Measurements from ENCODE around the gene ADA.

The ADA gene

DNA sequence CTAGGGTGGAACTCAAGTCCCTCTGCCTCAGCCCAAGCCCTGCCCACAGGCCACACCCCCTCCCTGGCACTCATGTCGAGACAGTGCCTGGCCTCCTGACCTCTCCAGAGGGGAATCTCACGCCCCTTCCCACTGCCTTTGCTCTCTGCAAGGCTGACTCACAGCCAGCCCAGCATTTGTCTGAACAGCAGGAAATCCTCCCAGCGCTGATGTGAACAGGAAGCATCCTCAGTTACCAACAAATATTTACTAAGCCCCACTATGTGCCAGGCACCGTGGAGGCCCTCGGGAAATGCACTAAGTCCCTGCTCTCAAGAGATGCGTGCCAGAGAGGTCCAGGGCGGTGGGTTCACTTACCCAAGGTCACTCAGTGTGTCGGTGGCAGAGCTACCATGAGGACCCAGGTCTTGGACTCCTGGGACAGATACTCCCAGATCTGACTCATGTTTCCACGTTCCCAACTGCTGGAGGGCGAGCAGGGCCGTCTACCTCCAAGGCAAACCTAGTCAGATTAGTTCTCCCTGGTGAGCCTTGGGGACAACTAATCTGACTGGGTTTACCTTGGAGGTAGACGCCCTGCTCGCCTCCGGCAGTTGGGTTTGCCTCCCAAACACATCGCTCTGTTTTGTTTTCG is 7.8 kb downstream of the ADA start:
- DNase-seq, result no peak

DNA sequence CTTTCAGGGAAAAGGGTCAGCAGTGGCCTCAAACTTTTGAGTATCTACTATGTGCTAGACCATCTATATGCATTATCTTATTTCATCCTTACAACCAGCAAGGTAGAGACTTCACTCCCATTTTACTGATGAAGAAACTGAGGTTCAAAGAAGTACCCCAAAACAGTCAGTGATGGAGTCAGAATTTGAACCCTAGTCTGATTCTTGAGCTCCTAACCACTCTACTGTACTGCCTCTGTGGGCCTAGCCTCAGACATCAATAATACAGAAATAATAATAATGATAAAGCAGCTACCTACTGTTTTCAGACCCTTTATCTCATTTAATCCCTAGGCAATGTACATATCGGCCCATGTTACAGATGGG is 8.4 kb downstream of the ADA start:
- no peak for DNase-seq

DNA sequence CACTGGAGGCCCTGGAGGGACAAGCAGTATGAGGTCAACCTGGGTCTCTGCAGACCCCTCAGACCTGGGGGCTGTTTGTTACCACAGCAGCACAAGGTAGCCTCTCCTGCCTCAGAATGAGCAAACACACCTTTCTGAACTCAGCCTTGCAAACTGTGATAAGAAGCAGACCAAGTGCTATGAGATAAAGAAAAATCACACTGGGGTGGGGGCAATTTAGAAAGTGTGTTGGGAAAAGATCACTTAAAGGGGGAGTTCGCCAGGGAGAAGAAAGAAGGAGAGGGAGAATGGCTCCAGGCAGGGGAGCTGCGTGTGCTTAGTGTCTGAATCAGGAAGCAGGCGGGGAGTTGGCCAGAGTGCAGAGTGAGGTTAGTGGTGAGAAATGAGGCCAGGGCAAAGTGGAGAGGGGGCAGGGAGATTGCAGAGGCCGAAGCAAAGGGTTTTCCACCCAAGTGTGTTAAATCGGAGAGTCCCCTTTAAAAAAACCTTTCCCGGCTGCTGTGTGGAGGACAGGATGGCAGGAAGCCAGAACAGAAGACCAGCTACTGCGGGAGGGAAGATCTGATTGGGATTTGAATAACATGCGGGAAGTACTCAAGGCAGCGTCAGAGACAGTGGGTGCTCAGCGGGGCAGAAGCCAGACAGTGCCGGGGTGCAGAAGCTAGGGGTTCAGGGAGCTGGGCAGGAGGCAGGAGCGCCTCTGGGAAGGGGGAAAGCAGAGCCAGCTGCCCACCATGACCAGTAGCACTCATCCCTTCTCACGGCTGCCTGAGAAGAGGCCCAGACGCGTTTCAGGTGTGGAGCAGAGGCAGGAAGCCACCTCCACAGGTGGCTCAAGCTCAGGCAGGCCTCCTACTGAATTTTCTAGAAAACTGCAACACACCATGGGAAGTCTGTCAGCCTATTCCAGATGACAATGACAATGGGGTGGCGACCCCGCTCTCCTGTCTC is 9.0 kb downstream of the ADA start:
- DNase-seq, result no peak

DNA sequence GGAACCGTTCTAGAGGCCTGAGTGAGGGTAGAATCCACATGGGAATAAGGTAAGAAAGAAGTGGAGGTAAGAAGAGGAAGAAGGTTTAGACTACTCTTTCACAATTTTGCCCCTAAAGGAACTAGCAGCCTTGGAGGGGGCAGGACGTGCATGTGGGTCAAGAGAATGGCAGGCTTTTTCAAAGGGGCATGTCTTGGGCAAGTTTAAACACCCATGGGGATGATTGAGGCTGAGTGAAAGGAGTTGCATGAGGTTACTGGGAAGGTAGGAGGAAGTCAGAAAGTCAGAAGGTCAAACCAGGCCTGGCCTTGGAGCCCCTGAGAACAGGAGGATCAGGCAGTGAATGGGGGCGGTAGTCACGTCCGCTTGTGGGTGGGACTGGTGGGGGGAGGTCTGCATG is 10.2 kb downstream of the ADA start:
- no peak for DNase-seq

DNA sequence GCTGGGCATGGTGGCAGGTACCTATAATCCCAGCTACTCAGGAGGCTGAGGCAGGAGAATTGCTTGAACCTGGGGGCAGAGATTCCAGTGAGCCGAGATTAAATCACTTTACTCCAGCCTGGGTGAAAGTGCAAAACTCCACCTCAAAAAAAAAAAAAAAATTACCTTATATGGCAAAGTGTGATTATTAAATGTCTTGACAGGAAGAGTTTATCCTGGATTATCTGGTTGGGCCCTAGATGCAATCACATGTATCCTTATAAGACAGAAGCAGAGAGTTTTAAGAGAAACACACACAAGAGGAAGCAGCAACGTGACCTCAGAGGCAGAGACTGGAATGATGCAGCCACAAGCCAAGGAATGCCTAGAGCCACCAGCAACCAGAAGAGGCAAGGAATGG is 11.0 kb downstream of the ADA start:
- DNase-seq, result no peak

DNA sequence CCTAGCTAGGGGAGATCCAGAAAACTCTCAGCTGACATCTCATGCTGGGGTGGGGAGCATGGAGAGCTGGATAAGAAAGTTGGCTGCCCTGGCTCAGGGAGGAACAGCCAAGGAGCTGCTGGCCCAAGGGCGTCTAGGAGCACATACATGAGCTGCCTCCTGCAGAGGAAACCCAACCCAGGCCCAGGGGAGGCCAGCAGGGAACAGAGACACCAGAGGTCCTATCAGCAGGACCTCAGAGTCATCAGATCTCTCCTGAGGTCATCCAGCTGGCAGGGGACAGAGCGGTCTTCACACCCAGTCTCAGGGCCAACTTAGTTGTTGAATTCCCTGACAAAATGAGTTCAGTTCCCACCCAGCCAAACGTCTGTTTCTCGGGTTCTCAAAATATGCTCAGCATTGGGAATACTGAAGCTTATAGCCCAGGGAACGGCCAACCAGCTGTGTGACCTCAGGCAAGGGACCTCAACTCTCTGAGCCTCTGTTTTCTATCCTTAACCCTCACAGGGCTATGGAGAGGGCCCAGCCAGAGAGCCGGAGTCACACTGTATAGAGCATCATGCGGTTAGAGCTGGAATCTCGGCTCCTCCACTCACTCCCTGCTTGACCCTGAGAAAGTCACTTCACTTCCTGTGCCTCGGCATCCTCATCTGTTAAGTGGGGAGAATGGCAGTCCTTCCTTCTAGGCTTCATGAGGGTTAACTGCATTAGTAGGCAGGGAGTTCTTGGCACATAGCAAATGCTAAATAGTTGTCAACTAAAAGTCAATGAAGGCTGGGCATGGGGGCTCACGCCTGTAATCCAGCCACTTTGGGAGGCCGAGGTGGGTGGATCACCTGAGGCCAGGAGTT is 13.8 kb downstream of the ADA start:
- no peak for DNase-seq

DNA sequence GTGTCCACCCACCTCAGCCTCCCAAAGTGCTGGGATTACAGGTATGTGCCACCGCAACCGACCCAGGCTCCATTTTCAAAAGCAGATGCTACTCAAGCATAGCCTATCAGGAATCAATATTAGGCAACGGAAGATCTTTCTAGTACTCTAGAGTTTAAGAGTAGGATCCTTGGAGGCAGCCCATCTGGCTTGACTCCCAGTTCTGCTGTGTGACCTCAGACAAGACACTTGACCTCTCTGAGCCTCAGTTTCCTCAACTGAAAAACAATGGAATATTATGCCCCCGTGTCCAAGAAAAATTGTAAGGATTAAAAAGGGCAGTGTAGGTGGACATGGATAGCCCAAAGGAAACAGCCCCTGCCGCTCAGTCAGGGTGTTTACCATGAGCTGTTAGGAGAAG is 14.5 kb downstream of the ADA start:
- no peak for DNase-seq

DNA sequence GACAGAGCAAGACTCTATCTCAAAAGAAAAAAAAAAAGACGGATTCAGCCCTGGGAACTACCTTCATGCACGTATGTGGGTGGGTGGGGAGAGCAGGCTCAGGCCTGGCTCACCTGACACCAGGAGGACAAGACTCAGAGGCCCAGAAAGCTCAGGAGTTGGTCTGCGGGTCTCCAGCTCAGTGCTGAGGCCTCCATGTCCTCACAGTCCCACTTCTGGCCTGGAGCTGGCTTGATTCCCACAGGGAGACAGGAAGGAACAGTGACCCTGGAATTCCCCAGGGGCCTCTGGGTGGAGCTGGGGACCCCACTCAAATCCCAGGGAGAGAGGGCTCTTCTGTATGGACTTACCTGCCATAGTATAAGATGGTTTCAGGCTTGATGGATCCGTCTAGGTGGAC is 15.6 kb downstream of the ADA start:
- DNase-seq, result no peak

DNA sequence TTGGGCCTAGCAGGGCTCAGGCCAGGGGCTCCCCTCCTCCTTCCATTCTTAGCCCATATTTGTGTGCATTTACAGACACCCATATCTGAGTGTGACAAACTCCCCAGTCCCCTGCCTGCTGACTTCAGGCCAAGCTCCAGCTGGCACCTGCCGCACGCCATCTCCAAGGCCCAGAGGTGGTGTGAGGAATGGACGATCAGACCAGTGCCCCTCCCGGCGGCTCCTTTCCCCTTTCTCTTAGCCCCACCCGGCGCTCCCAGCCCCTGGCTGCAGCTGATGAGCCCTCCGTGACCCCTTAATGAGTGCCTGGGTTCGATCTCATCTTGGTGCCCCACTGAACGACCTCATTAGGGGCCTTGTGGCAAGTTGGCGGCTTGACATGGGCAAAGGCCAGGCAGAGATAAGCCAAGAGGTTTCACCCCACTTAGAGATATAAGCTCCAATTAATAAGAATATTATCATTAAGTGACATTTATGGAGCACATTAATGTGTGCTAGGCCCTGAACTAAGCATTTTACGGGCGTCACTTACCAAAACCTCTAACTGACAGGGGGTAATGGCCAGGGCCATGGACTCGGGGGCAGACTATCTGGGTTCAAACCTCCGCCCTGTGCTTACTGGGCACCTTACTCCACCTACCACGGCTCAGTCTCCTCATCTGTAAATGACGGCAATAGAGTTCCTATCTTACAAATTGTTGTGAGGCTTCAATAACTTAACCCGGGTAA is 17.5 kb downstream of the ADA start:
- no peak for DNase-seq

DNA sequence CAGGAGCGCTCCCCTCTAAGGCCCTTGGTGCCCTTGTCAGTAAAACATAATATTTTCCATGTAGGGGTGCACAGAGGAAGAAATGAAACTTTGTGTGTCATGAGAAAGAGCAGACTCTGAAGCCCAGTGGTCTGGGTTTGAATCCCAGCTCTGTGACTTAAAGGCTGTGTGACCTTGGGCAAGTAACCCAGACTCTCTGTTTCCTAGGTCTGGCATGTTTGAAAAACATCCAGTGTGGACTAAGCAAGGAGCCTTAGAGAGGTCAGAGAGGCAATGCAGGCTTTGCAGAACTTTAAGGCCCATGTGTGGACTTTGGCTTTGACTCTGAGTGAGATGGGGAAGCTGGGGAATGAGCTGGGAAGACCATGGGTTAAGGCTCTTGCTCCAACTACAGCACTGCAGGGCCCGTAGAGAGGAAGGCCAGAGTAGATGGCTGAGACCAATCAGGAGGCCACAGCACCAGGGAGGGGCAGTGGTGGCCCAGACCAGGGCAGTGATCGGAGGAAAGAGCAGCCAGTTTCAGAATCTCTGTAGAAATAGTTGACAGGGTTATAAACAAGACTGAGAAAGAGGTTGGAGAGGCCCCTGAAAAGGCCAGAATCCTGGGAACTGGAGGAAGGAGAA is 18.2 kb downstream of the ADA start:
- DNase-seq, result no peak

DNA sequence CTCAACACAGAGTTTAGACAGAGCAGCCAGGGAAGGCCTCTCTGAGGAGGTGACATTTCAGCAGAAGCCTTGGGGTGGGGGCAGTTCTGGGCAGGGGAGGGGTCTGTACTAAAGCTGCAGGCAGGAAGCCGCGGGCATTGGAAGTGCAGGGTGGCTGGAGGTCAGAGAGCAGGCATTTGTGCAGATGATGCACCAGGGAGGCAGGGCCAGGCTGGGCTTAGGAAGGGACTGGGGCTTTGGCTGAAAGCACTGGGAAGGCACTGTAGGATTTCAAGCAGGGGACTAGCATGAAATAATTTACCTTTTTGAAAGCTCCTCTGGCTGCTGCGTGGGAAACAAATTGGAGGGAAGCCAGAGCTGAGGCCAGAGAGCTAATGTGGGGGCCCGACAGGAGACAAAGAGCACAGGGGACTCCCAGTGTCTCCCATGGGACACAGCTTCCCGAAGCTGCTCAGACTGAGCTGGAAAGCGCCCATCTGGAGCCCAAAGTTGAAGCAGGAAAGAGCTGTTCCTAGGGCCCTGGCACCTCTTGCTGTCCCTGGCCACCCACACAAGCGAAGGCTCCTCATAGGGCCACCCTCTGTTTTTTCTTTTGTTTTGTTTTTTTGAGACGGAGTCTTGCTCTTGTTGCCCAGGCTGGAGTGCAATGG is 19.3 kb downstream of the ADA start:
- DNase-seq, result no peak

DNA sequence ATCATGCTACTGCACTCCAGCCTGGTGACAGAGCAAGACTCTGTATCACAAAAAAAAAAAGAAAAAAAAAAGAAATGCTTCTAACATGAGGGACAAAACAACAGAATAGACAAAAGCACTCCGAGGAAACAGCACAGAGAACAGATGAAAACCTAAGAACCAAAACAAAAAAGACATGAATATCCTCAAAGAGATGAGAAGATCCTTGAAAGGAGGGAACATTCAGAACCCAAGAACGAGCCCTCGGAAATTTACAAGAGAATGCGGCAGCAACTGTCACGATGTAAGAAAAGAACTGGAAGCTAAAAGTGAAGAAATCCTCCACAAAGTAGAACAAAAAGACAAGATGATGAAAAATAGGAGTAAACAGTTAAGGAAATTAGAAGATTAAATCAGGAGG is 21.2 kb downstream of the ADA start:
- DNase-seq, result no peak

DNA sequence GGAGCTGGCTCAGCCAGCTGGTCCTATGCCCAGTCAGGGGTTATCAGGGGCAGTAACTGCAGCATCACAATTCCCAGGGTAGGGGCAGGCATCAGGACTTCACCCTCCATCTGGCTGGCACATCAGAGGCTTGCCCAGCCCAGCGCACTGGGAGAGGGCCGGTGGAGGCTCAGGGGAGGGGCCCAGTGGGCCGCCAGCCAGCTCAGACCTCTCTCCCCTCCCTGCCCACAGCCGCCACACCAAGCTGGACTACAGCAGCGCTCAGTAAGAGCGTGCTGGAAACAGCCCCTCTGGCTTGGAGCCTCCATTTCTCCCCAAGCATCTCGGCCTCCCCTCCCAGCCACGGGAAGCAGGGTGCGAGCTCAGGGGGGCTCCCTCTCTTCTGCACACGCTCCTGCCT is 22.0 kb downstream of the ADA start:
- DNase-seq, result no peak

DNA sequence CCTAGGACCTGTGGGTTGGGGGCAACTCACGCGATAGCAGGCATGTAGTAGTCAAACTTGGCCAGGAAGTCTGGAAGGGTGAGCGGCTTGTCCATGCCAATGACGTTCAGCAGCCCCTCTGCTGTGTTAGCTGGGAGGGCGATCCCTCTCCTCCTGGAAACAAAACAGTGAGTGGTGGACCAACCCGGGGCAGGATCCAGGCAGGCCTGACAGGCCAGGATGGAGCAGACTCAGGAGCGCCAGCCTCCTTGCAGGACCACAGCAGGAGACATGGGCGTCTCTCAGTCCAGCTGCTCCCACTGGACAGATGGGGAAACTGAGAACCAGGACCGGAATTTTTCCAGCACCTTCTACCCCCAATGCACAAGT is 22.5 kb downstream of the ADA start:
- DNase-seq, result no peak

DNA sequence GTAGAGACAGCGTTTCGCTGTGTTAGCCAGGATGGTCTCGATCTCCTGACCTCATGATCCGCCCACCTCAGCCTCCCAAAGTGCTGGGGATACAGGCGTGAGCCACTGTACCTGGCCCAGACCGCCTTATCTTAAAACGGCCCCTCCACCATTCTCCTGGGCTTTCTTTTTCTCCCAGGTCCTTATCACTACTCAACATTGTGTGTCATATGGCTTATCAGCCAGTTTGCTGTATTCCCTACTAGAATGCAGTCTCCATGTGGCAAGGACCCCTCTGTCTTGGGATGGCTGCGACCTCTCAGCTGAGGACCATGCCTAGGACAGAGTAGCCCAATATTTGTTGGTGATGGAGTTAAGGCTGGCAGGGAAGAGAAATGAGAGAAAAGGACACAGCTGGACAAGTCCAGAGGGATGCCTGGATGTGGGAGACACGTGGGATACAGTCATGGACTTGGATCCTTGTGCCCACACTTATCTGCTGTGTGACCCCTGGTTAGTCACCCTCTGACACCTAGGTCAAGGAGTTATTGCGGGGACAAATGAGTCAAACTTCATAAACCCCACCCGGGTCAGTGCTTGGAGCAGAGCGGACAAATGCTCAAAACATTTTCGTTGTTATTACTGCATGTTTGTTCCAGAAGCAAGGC is 24.0 kb downstream of the ADA start:
- DNase-seq, result no peak

DNA sequence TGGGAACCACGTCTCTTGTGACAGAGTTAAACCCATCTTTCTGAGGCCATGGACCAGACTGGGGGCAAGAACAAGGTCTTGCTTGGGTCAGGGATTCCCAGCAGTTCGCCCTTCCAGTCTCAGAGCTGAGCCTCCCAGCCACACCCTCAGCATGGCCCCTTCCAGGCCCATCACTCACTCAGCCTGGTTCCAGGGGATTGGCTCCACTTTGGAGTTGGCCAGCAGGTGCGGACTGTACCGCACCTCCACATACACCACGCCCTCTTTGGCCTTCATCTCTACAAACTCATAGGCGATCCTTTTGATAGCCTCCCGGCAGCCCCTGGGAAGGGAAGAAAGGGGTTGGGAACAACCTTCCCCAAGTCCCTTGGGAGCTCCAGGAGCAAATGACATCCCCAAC is 25.2 kb downstream of the ADA start:
- no peak for DNase-seq

DNA sequence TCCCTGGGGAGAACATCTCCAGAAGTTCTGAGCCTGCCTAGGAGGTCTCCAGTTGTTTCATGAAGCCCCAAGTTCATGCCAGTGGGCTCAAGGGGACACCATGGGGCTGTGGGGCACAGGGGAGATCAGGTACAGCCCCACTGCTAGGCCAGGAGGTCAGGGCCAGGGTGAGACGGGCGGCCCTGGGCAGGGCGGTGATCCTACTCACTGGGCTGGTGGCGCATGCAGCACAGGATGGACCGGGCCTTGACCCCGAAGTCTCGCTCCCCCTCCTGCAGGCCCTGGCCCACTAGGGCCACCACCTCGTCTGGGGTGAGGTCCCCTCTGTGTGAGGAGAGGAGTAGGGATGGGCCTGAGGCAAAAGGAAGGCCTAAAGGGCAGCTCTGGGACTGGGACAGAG is 26.1 kb downstream of the ADA start:
- DNase-seq, result no peak

DNA sequence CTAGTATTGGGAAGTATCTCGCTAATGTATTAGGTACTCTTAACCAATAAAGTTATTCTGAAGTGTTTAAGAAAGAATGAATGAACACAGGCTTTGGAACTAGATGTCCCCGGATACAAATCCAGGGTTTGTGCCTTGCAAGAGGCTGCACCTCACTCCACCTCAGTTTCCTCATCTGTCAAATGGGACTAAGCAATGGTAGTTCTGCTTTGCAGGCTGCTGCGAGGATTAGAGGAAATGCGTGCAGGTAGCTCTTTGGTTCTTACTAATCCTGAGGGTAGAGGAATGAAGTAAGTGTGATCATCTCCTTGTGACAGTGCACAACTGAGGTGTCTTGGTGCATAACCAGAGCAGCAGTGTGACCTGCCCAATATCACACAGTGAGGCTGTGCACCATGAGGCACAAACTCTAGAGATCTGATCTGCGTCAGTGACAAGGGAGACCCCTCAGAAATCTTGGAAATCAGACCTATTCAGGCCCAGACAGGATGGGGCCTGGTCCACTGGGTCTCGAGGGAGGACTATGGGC is 26.7 kb downstream of the ADA start:
- no peak for DNase-seq

DNA sequence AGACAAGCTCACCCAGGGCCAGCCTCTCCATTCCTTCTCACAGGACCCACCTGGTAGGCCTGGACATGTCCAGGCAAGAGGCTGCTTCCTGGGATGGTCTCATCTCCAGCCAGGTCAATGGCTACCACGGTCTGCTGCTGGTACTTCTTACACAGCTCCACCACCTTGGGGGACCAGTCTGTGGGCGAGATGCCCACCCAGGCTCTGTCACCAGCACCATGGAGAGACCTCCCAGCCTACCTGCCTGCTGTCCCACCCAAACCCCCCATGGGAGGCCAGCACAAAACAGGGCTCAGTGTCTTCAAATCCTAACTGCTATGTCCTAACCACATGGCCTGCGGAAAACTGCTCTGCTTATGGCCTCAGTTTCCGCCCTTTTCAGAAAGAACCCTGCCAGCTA is 27.3 kb downstream of the ADA start:
- DNase-seq, result no peak

DNA sequence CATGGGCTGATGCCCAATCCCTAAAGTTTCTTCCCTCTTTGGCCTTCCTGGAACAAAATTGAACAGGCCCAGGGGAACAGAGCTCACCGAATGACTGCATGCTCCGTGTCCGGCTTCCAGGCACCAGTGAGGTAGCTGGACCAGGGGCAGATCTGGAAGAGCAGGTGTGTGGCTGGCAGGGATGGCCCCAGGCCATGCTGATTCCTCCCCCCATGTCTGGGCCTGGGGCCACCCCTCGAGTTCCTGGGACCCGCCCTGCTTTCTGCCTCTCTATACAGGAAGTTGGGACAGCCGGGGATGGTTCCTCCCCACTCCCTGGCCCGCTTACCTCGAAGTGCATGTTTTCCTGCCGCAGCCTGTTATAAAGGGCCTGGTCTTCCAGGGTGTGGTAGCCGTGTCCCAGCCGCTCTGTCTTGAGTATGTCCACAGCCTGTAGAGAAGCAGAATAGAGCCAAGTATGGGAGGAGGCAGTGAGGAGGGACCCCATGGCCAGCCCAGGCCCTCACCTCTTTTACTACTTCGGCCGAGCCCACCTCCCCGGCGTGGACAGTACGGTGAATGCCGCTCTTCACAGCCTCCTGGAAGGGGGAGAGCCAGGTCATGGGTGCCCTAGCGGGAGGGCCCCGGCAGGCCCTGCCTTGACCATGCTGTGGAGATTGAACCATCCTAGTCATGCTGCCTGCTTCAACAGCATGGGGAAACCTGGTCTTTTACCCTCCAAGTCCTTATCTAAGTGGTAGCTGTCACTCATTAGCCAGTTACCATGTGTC is 28.8 kb downstream of the ADA start:
- DNase-seq, result no peak
